ENCODE results near the gene YDJC. TPM values are rescaled to one million over a fixed set of nuclear protein-coding genes. Genes with fewer than 3 reads are reported as not detected.
A peak's percentile ranks its signal among the peaks of the same experiment; 100 is the strongest.
"Not testable (repeated sequence)": the region's sequence is repeated elsewhere in the genome, so short reads cannot be mapped to it uniquely, and the experiment has no call there.

The YDJC gene
- total RNA-seq, 1 donor from 2014 or later = 4.5 TPM

- H3K4me1 ChIP-seq = peaks cover 69% of the 10 kb centered on the region
- H3K27ac ChIP-seq (replicated peaks) = peak overlapping the region; percentile 56
These were observed 6.7 kb downstream of the YDJC start for GRCh38 chr22:21622919-21623647.

DNA sequence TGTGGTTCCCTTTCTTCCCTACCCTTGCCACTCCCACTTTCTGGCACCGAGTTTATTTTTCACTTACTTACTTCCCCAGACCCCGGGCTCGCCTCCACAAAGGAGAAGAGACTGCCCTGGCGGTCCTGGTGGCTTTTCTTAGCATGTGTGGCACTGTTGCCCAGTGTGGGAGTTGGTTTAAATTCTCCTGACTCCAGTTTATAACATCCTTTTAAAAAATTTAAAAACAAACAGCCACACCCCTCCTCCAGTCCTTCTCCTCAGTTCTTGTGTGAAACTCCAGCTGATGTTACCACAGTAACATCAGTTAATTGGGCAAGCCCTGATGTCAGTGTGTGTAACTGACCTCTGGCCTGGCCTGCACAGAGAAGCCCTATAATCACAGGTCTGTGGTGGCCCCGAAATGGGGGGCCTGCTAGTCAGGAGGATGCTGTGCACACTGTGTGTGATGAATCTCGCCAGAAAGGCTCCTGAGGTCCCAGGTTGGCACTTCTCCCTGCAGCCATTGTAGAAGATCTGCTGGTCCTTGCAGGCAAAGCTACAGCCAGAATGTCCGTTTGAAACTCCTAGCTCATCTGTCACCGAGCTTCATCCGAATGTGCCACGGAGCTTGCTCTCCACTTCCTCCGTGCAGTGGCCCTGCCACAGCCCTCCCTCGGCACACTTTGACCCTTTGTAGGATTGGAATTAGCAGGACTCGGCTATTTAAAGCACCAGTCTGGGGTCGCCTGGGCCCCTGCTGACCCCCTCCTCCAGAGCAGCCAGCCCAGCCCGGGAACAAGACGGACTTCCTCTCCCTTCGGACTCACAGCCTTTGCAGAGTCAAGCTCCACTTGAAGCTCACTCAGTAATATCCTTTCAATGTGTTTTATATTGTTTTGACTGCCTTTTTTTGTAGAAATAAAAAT, 7.6 kb downstream of the YDJC start:
- Histone ChIP-seq H3K27me3 (ENCODE audit: low read depth) (no peaks in the 10 kb centered on the region), H3K4me3 (no peak overlapping the region), H3K9me3 (replicated peaks) (no peaks in the 10 kb centered on the region), H3K27ac (replicated peaks) (no peak overlapping the region), H3K36me3 (no peaks in the 10 kb centered on the region), H3K4me1 (peaks cover 69% of the 10 kb centered on the region)
- TF ChIP-seq CTCF (IDR thresholded peaks at IDR 0.05; ENCODE audit: borderline replicate concordance) = no peak
- intact Hi-C loops (cut with micrococcal nuclease) = loop anchor here (10.0 kb wide), 1 partner anchor 47 kb away; no protein-coding TSS in a partner anchor
- DNase-seq = no peak

More at GRCh38 chr22:21622919-21623647, 6.7 kb downstream of the YDJC start:
- no peaks in the 10 kb centered on the region for H3K36me3 ChIP-seq
- no peak for TF ChIP-seq CTCF (IDR thresholded peaks at IDR 0.05; ENCODE audit: borderline replicate concordance)
- no peak for DNase-seq
- no peaks in the 10 kb centered on the region for H3K9me3 ChIP-seq (replicated peaks)
- H3K27me3 ChIP-seq (ENCODE audit: low read depth) = no peaks in the 10 kb centered on the region
- intact Hi-C loops (cut with micrococcal nuclease) = loop anchor here (10.0 kb wide), 1 partner anchor 48 kb away; no protein-coding TSS in a partner anchor
- H3K4me3 ChIP-seq = no peak overlapping the region

DNA sequence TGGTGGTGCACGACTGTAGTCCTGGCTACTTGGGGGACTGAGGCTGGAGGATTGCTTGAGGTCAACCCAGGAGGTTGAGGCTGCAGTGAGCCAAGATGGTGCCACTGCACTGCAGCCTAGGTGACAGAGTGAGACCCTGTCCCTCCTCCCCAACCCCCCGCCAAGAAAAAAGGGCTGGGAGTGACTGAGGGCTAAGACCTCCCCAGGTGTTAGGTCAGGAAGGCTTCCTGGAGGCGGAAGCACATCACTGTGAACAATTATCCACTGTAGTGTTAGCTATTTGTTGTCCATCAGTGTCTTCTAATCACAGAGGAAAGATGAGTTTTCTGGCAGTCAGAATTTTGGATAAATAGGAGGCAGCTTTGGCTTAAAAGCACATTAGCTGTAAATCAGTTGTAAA, 8.8 kb downstream of the YDJC start:
- no peaks in the 10 kb centered on the region for H3K9me3 ChIP-seq (replicated peaks)
- peaks cover 65% of the 10 kb centered on the region for H3K4me1 ChIP-seq
- no peak for TF ChIP-seq CTCF (IDR thresholded peaks at IDR 0.05; ENCODE audit: borderline replicate concordance)
- H3K27ac ChIP-seq (replicated peaks) = no peak overlapping the region
- H3K36me3 ChIP-seq = no peaks in the 10 kb centered on the region
- DNase-seq = no peak
- H3K27me3 ChIP-seq (ENCODE audit: low read depth) = no peaks in the 10 kb centered on the region
- no peak overlapping the region for H3K4me3 ChIP-seq
- intact Hi-C loops (cut with micrococcal nuclease) = loop anchor here (10.0 kb wide), 1 partner anchor 46 kb away; no protein-coding TSS in a partner anchor

DNA sequence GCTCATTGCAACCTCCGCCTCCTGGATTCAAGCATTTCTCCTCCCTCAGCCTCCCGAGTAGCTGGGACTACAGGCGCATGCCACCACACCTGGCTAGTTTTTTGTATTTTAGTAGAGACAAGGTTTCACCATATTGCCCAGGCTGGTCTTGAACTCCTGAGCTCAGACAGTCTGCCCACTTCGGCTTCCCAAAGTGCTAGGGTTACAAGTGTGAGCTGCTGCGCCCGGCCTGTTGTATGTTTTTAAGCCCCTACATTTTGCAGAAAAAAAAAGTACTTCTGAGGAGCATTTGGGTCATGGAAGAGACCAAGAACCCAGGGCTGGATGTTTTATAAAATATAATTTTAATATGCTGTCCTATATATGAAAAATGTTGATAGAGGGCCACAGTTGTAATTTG, 12.5 kb downstream of the YDJC start:
- H3K27me3 ChIP-seq (ENCODE audit: low read depth); DNase-seq; H3K9me3 ChIP-seq (replicated peaks); intact Hi-C loops (cut with micrococcal nuclease); H3K27ac ChIP-seq (replicated peaks); H3K4me3 ChIP-seq: not testable (repeated sequence)
- Histone ChIP-seq H3K36me3 (peaks cover 28% of the 10 kb centered on the region), H3K4me1 (peaks cover 33% of the 10 kb centered on the region)

GRCh38 chr22:21615731-21616130, 14.1 kb downstream of the YDJC start:
- no peak for DNase-seq
- no peak overlapping the region for H3K4me3 ChIP-seq
- H3K27me3 ChIP-seq (ENCODE audit: low read depth) = no peaks in the 10 kb centered on the region
- H3K36me3 ChIP-seq = peaks cover 44% of the 10 kb centered on the region
- no peak for TF ChIP-seq CTCF (IDR thresholded peaks at IDR 0.05; ENCODE audit: borderline replicate concordance)
- H3K4me1 ChIP-seq = peaks cover 21% of the 10 kb centered on the region
- no peaks in the 10 kb centered on the region for H3K9me3 ChIP-seq (replicated peaks)
- intact Hi-C loops (cut with micrococcal nuclease) = no loop called here
- H3K27ac ChIP-seq (replicated peaks) = no peak overlapping the region
